Erythroblast (primary cell): ENCODE measurements around the gene RIC8B.

Source experiments
- GATA1 ChIP-seq: IDR thresholded peaks from 2 replicates; pipeline ENCODE4 v1.6.1; 2011; ENCODE audit warnings: low read depth, mild to moderate bottlenecking, control low read depth, low read length, moderate library complexity
- POLR2A ChIP-seq: IDR thresholded peaks from 2 replicates; pipeline ENCODE4 v1.6.1; 2011; ENCODE audit warnings: mild to moderate bottlenecking, low read length

DNA sequence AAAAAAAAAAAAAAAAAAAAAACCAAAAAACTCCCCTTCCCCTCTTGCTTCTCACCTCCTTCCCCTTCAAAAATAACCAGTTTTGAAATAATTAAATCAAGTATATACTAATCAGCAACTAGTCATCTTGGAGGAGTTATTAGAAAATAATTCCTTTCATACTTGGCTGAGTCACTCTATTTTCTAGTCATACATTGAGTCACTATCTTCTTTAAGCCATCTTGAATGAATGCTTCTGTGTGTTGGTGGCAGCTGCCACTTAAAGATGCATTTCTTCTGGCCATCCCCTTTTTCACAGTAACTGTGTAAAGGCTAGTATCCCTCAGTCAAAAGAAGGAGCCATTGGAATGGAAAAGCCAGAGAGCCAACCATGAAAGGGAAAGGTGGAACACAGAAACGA is 97.0 kb downstream of the RIC8B start:
- TF ChIP-seq POLR2A, result no peak
- TF ChIP-seq GATA1, result no peak
